Spleen (tissue), 7 donors: ENCODE results near the gene CYTH2.

Experiments
- POLR2A ChIP-seq, 3 donors: fragments of 450-650 bp; IDR thresholded peaks; one replicate each; pipeline ENCODE4 v1.5.1; 2017; ENCODE audit warnings: antibody characterized with exemption in 3 of 3, mild to moderate bottlenecking in 1 of 3
- POLR2AphosphoS5 ChIP-seq, 3 donors: sonication (generic); formaldehyde crosslinking; IDR thresholded peaks; one replicate each; pipeline ENCODE4 v1.5.1; 2017; ENCODE audit warnings: antibody characterized with exemption in 3 of 3
- TF ChIP-seq, protein P1 (sequence below), 11 experiments: fragments of 200-600 bp in 7 of 11; fragments of 450-650 bp in 4 of 11; sonication (generic) in 4 of 11; IDR thresholded peaks in 8 of 11; conservative IDR thresholded peaks in 3 of 11; 1 replicate in 7 of 11; 2 replicates in 4 of 11; pipeline versions ENCODE4 v1.4.0 to v1.8.0; 2016 to 2021; ENCODE audit warnings: antibody characterized with exemption in 11 of 11, inconsistent platforms in 4 of 11, mild to moderate bottlenecking in 1 of 11
- donor health status: DM: no; HTN: no; CAD: no; lungs with moderate emphysema.
- donor health status: DM: no; HTN: no; CAD: no.
- donor health status: DM: no; HTN: no; CAD: no.

- no peak for TF ChIP-seq POLR2AphosphoS5 (IDR thresholded peaks at IDR 0.05)
- TF ChIP-seq, protein P1, sequence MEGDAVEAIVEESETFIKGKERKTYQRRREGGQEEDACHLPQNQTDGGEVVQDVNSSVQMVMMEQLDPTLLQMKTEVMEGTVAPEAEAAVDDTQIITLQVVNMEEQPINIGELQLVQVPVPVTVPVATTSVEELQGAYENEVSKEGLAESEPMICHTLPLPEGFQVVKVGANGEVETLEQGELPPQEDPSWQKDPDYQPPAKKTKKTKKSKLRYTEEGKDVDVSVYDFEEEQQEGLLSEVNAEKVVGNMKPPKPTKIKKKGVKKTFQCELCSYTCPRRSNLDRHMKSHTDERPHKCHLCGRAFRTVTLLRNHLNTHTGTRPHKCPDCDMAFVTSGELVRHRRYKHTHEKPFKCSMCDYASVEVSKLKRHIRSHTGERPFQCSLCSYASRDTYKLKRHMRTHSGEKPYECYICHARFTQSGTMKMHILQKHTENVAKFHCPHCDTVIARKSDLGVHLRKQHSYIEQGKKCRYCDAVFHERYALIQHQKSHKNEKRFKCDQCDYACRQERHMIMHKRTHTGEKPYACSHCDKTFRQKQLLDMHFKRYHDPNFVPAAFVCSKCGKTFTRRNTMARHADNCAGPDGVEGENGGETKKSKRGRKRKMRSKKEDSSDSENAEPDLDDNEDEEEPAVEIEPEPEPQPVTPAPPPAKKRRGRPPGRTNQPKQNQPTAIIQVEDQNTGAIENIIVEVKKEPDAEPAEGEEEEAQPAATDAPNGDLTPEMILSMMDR (IDR thresholded peaks at IDR 0.05 in 8 of 11, conservative IDR thresholded peaks at IDR 0.05 in 3 of 11) = no peak
- no peak for TF ChIP-seq POLR2A (IDR thresholded peaks at IDR 0.05)
Measured at GRCh38 chr19:48500830-48501493, 31.8 kb downstream of the CYTH2 start.
